GM18909 (cell line): ENCODE results near the gene NCEH1.

ENCODE experiments used
- ATAC-seq: cut with Tn5 transposase; IDR thresholded peaks from one replicate; pipeline ENCODE4 v1.9.1; 2021; ENCODE audit warnings: mild to moderate bottlenecking; ENCODE audit not compliant: unreplicated experiment, poor library complexity

Gene NCEH1

DNA sequence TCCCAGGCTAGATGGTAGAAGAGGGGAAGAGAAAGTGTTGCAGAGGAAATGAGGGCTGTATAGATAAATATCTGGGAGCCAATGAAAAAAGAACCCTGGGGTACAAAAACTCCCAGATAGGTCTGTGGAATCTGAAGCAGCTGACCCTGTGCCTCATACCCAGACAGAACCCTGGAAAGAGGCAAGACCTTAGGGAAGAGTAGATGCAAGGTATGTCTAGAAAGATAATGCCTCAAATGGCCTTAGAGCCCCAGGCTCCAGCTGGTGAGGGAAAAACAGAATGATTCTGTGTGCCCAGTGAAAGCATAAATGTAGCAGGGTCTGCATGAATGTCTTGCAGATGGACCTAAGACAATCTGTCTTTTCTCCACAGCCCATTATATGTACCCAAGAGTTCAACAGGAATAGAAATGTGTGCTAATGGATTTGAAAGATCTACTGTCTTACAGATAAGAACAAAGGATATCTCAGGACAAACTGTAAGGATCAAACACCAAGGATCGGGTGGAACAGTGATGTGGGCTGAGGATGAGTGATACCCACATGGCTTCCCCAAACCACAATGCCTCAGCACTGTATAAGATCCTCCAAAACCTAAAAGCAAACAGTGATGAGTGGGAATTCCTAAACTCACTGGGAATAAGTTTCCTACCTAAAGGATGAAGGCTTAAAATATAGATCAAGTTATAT lies 58.8 kb downstream of the NCEH1 start:
- no peak for ATAC-seq

DNA sequence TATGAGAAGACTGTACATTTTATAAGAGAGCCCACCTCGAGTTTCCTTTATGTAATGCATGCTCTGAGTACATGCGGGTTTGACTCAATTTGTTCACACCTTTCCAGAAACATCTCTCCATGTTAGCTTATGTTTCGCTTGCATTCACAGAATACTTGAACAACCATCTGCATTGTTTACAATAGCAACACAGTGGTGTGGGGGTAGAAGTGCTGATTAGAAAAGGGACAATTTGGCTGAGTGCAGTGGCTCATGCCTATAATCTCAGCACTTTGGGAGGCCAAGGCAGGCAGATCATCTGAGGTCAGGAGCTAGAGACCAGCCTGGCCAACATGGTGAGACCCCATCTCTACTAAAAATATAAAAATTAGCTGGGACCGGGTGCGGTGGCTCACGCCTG lies 60.9 kb downstream of the NCEH1 start:
- no peak for ATAC-seq

GRCh38 chr3:172648747-172649146 lies 62.1 kb downstream of the NCEH1 start:
- ATAC-seq = no peak

GRCh38 chr3:172647823-172648222 lies 63.0 kb downstream of the NCEH1 start:
- ATAC-seq = no peak

GRCh38 chr3:172647080-172647479 lies 63.8 kb downstream of the NCEH1 start:
- ATAC-seq = no peak

DNA sequence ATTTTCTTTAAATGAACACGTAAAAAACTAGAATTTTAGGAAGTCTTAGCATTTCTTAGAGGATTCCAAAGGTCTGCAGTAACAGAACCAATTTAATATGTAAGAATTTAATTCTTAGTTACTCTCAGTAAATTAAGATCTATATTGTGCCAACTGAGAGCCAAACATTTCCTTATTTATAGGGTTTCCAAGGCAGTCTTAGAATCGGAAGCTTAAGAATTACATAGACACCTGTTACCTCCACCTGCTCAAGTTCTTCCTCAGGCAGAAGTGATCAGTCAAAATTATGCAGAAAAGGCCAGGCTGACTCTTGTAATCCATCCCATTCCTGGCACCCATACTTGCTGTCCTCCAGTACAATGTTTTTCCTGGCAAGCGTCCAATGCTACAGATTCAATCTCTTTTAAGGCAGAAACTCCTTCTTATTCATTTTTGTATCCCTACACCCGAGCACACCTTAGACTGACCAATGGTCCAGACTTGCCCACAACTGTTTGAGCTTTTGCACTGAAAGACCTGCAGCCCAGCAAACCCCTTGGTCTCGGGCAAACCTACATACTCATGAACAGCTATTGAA lies 64.3 kb downstream of the NCEH1 start:
- ATAC-seq = no peak

DNA sequence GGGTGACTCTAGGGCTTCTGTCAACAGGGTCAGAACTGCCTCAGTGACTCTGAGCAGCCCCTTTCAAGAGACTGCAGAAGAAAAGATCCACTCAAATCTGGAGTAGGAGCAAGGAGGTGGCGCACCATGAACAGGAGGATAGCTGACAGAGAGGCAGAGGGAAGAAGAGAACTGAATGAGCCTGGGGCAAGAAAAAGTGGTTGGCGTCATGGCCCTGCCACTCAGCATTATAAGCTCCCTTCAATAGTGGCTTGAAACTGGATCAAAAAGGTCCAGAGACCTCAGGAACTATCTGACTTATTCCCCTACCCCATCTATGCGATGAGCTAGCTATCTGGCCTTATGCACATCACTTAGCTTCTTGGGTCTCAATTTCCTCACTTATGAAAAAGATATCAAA lies 66.6 kb downstream of the NCEH1 start:
- ATAC-seq = no peak

DNA sequence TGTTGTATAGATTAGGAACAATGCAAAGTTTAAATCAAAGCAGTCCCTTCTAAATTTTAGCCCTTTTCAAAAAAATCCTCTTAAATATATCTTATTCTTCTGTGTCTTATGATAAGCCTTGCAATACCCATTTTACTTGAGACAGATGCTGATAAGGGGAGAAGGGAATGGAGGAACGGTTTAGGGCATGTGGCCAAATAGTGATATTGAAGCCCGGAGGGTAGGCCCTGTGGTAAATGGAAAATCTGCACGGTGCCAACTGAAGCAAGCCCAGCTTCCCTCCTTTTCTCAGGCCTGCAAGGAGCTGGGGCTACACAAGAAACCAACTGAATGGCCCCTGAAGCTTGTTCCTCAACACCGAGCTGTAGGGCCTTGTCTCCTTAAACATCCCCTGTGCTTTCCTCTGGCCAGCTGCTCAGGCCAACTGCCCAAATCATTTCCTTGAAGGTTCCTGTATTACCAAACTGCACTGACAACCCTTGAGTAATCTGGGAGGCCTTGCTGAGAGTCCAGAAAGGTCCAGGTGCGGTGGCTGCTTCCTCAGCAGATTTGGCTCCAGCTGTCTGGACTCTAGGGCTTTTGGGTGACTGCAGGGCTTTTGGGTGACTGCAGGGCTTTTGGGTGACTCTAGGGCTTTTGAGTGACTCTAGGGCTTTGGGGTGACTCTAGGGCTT lies 67.2 kb downstream of the NCEH1 start:
- no peak for ATAC-seq

GRCh38 chr3:172641291-172641690 lies 69.6 kb downstream of the NCEH1 start:
- no peak for ATAC-seq

- no peak for ATAC-seq
Measured at GRCh38 chr3:172640751-172641150, 70.1 kb downstream of the NCEH1 start.

DNA sequence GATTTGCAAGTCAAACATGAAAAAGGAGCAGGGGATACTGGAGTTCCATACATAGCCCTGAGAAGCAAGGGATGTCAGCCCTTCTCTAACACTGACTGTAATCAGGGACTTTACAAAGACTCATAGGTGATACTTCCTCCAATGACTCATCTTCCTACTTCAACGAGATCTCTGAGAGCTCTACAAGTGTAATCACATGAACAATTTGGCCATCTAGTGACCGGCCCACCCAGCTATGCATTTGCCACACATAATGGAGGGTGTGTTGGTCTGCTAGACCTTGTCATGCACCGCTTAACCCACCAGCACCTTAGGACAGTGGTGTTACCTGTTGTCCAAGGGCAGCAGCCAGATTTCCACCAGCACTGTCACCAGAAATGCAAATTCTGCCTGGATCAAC lies 75.3 kb downstream of the NCEH1 start:
- peak; percentile 96 for ATAC-seq

GRCh38 chr3:172634948-172635347 lies 75.9 kb downstream of the NCEH1 start:
- ATAC-seq = no peak

DNA sequence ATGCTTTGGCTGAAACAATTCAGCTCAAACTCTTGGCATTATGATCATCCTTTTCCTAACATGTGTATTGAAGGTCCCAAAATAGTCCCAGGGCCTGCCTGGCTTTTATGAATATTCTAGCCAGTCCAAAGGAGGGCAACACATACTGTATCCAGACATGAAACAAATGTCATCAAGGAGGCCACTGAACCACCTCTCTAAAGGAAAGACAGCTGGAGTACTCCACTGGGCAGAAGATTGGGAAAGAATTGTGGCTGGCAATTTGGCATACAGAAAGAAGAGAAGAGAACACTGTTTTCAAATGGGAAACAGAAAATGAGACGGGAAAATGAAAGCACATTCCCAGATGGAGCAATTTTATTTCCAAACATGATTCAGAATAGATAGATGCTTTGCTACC lies 80.6 kb downstream of the NCEH1 start:
- no peak for ATAC-seq

GRCh38 chr3:172629470-172629869 lies 81.4 kb downstream of the NCEH1 start:
- no peak for ATAC-seq

DNA sequence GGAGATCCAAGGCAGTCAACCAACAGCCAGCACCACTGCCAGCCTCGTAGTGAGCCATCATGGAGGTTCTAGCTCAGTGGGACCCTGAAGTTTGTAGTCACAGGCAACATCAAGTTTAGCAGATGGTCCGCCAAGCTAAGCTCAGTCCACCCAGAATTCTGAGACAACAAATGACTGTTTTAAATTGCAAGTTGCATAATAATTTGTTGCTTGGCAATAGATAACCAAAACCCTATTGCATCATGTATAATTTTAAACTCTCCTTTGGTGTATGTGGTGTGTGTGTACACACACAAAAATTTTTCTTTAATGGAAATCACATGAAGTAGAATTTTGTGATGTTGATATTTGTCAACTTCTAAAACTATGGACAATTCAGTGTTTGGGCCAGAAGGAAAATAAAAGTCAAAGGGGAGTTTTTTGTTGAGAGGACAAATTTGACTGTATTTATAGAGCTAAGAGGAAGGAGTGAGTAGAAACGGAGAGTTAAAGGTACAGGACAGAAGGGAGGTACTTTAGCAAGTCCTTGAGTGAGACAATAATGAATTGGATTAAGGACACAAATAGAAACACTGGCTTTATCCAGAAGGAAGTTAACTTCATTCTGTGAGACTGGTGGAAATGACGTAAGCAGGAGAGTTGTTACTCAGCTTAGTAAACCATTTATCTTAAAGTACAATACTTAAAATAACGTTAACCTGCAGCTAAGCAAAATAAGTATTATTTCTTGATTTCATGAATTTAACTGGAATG lies 83.6 kb downstream of the NCEH1 start:
- ATAC-seq = no peak

GRCh38 chr3:172626021-172626640 lies 84.7 kb downstream of the NCEH1 start:
- no peak for ATAC-seq

DNA sequence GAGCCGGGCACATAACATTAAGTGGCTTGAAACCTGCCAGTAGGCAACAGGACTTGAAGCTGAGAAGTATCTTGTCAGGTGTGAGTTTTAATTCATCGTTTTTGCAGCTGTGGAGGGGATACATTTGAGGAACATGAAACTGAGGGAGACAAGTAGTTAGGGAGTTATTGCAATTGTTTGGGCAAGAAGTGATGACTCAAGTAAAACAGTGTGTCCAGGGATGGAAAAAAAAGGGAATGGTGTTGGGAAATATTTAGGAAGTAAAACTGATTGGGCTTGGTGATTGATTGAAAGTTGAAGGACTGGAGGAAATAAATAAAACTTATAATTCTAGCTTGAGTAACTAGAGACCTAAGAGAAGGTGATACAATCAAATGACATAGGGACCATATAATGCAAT lies 85.5 kb downstream of the NCEH1 start:
- no peak for ATAC-seq

DNA sequence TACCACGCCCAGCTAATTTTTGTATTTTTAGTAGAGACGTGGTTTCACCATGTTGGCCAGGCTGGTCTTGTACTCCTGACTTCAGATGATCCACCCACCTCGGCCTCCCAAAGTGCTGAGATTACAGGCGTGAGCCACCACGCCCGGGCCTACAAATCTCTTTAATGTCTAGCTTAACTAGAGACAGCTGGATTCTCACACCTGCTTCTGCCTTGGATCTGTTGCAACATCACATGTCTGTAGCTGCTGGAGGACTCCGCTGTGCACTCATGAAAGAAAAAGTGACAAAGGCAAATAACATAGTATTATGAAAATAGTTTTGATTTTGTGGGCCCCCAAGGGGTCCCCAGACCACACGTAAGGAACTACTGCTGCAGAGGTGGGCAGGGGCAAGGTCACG lies 85.9 kb downstream of the NCEH1 start:
- ATAC-seq = no peak

- ATAC-seq = no peak
Measured at GRCh38 chr3:172622916-172623700, 87.8 kb downstream of the NCEH1 start.

DNA sequence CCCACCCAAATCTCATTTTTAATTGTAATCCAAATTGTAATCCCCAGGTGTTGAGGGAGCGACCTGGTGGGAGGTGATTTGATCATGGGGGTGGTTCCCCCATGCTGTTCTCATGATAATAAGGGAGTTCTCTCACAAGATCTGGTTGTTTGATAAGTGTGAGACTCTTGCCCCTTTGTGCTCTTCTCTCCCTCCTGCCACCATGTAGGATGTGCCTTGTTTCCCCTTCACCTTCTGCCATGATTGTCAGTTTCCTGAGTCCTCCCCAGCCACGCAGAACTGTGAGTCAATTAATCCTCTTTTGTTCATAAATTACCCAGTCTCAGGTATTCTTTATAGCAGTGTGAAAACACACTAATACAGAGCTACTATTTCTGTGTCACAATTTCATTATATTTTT lies 88.7 kb downstream of the NCEH1 start:
- ATAC-seq = no peak
